ENCODE results near the gene CASP4. TPM values are rescaled to one million over a fixed set of nuclear protein-coding genes. Genes with fewer than 3 reads are reported as not detected.

The CASP4 gene
- total and polyA plus RNA-seq, 8 donors: 8.1 to 163 (median 68.3) TPM

- no peak for DNase-seq
- Histone ChIP-seq H3K4me3 (no peak overlapping the region), H3K4me1 (no peaks in the 10 kb centered on the region), H3K36me3 (no peaks in the 10 kb centered on the region), H3K9me3 (peaks cover 0 to 8% (median 3%) of the 10 kb centered on the region in 4 donors), H3K27me3 (no peaks in the 10 kb centered on the region), H3K27ac (no peak overlapping the region)
- TF ChIP-seq POLR2AphosphoS5 (IDR thresholded peaks at IDR 0.05) (no peak), EP300 (IDR thresholded peaks at IDR 0.05) (no peak), POLR2A (IDR thresholded peaks at IDR 0.05) (no peak)
- TF ChIP-seq, protein P1, sequence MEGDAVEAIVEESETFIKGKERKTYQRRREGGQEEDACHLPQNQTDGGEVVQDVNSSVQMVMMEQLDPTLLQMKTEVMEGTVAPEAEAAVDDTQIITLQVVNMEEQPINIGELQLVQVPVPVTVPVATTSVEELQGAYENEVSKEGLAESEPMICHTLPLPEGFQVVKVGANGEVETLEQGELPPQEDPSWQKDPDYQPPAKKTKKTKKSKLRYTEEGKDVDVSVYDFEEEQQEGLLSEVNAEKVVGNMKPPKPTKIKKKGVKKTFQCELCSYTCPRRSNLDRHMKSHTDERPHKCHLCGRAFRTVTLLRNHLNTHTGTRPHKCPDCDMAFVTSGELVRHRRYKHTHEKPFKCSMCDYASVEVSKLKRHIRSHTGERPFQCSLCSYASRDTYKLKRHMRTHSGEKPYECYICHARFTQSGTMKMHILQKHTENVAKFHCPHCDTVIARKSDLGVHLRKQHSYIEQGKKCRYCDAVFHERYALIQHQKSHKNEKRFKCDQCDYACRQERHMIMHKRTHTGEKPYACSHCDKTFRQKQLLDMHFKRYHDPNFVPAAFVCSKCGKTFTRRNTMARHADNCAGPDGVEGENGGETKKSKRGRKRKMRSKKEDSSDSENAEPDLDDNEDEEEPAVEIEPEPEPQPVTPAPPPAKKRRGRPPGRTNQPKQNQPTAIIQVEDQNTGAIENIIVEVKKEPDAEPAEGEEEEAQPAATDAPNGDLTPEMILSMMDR (IDR thresholded peaks at IDR 0.05): no peak
- intact Hi-C loops (cut with DNase I; ENCODE audit: low total_unique reads): no loop called here
- 89 to 94% (median 91%) methylated on average over 6 of the region's 6 CpGs; no CpG with 5 or more reads in 1 of the 5 donors for WGBS, 5 donors
Observed at GRCh38 chr11:104925850-104926249, 42.5 kb downstream of the CASP4 start.

DNA sequence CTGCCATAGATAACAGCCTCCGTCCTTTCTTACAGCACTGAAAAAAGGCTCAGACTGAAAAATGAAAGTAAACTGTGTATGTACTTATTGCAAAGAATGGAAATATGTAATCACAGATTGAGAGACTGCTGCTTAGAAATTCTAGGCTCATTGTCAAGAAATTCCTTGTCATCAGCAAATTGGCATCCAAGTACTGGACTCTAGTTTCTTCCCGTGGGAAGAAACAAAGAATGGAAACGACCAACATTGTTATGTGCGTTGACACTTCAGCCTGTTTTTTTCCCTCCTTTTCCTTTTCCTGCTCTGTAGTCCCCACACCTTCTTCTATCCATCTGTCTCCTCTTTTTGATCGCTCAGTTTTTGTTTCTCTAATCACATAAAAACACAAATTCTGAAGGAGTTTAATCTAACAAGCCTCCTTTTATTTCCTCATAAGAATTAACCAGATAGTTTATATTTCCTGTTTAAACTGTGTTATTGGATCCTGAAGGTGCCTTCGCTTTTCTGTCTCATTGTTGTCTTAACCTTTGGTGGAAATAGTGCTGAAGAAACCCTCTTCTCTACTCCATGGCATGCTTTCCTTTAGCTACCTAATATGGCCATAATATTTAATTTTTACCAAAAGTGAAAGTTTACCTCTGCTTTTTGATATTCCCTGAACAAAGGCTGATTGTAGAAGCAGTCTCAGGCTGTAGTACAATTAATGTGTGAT, 50.1 kb downstream of the CASP4 start:
- Histone ChIP-seq H3K9me3 (no peaks in the 10 kb centered on the region), H3K4me1 (peaks cover 0 to 19% (median 3%) of the 10 kb centered on the region in 4 donors), H3K36me3 (no peaks in the 10 kb centered on the region), H3K27ac (peak overlapping the region in 4 of 5 donors; percentile 45 to 76 (median 67)), H3K27me3 (no peaks in the 10 kb centered on the region), H3K4me3 (peak overlapping the region; percentile 35 to 45 (median 36))
- peak in 1 of 2 donors; percentile 64 for DNase-seq
- TF ChIP-seq POLR2AphosphoS5 (IDR thresholded peaks at IDR 0.05): peak in 2 of 3 donors; percentile 11 to 31
- no peak for TF ChIP-seq EP300 (IDR thresholded peaks at IDR 0.05)
- intact Hi-C loops (cut with DNase I; ENCODE audit: low total_unique reads): no loop called here
- WGBS, 5 donors: 8 to 15% (median 12%) methylated on average over 6 of the region's 6 CpGs

DNA sequence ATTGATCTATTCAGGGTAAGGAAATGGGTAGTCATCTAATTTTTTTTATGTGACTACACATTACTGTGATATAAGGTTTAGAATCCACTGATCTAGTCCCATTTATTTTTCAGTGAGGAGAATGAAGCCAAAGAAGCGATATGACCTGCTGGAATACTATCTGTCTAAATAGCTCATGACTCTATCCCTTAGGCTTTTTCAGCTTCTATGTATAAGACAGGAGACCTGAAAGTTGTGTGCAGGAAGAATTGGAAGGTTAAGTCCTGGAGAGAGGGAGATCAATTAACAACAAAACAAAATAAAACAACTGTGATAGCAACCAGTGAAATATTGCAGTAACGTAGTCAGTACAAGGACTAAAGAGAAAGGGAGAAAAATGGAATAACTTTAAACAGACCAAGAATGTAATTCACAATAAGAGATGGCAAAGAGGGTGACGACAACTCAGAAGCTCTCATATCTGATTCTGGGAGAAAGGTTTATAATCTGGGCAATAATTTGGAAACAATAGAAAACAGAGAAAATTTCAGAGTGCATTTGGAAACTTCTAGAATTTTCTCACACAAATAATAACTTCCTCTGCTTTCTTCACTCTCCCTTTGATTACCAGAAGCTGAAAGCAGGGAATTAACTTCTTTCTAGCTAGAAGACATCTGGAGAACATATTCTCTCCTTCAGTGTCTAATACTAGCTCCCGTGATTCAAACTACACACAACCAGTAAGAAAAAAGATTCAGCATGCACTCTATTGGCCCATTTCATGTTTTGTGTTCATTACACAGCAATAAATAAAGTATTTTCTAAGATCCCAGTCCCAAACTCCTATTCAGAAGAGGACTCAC, 50.9 kb downstream of the CASP4 start:
- Histone ChIP-seq H3K36me3 (no peaks in the 10 kb centered on the region), H3K4me1 (peaks cover 0 to 19% (median 3%) of the 10 kb centered on the region in 4 donors), H3K27ac (peak overlapping the region in 4 of 5 donors; percentile 45 to 76 (median 67)), H3K4me3 (peak overlapping the region; percentile 35 to 45 (median 36)), H3K9me3 (no peaks in the 10 kb centered on the region), H3K27me3 (no peaks in the 10 kb centered on the region)
- DNase-seq: no peak
- intact Hi-C loops (cut with DNase I; ENCODE audit: low total_unique reads): no loop called here
- 25 to 37% (median 32%) methylated on average over 4 of the region's 4 CpGs for WGBS, 5 donors
- TF ChIP-seq EP300 (IDR thresholded peaks at IDR 0.05) (no peak), POLR2A (IDR thresholded peaks at IDR 0.05) (no peak), POLR2AphosphoS5 (IDR thresholded peaks at IDR 0.05) (no peak)
- TF ChIP-seq, protein P1 (IDR thresholded peaks at IDR 0.05): no peak

- no peaks in the 10 kb centered on the region for H3K27me3 ChIP-seq
- H3K9me3 ChIP-seq: no peaks in the 10 kb centered on the region
- no peaks in the 10 kb centered on the region for H3K36me3 ChIP-seq
- intact Hi-C loops (cut with DNase I; ENCODE audit: low total_unique reads): no loop called here
- no peak overlapping the region for H3K4me3 ChIP-seq
- TF ChIP-seq POLR2AphosphoS5 (IDR thresholded peaks at IDR 0.05): no peak
- no peak for TF ChIP-seq POLR2A (IDR thresholded peaks at IDR 0.05)
- TF ChIP-seq, protein P1 (IDR thresholded peaks at IDR 0.05): no peak
- TF ChIP-seq EP300 (IDR thresholded peaks at IDR 0.05): no peak
- peaks cover 0 to 19% (median 3%) of the 10 kb centered on the region in 4 donors for H3K4me1 ChIP-seq
- peak overlapping the region in 2 of 5 donors; percentile 69 to 76 for H3K27ac ChIP-seq
- no peak for DNase-seq
Observed at GRCh38 chr11:104916442-104916841, 51.9 kb downstream of the CASP4 start.

Measured in stomach (tissue), 9 donors.